Neural progenitor cell (in vitro differentiated cells): Measurements from ENCODE around the gene POGLUT2. TPM values are rescaled to one million over a fixed set of nuclear protein-coding genes. Genes with fewer than 3 reads are reported as not detected.

Source experiments
- DNase-seq: peaks from one replicate; pipeline ENCODE4 v3.0.0-alpha.2; 2016; ENCODE audit warnings: low spot score
- H2AFZ ChIP-seq: fragments of 200-600 bp; sonication (generic); replicated peaks from 2 replicates; pipeline ENCODE4 v1.6.1; 2016; ENCODE audit warnings: antibody characterized with exemption
- H3F3A ChIP-seq: fragments of 200-600 bp; sonication (generic); 2 replicates; pipeline ENCODE4 v1.6.1; 2016; ENCODE audit warnings: antibody characterized with exemption, low read depth
- H3K27ac ChIP-seq: fragments of 200-600 bp; sonication (generic); 2 replicates; pipeline ENCODE4 v1.5.1; 2016; ENCODE audit warnings: mild to moderate bottlenecking
- H3K27me3 ChIP-seq: fragments of 200-600 bp; sonication (generic); 2 replicates; pipeline ENCODE4 v1.6.1; 2016; ENCODE audit warnings: mild to moderate bottlenecking, moderate library complexity
- H3K36me3 ChIP-seq: fragments of 200-600 bp; sonication (generic); 2 replicates; pipeline ENCODE4 v1.5.1; 2016
- H3K4me1 ChIP-seq: fragments of 200-600 bp; sonication (generic); 2 replicates; pipeline ENCODE4 v1.6.1; 2016; ENCODE audit warnings: mixed run types
- H3K4me2 ChIP-seq: fragments of 200-600 bp; sonication (generic); 2 replicates; pipeline ENCODE4 v1.6.1; 2016
- H3K4me3 ChIP-seq: fragments of 200-600 bp; sonication (generic); 2 replicates; pipeline ENCODE4 v1.5.1; 2016
- H3K79me2 ChIP-seq: fragments of 200-600 bp; sonication (generic); 2 replicates; pipeline ENCODE4 v1.6.1; 2016; ENCODE audit warnings: low read depth
- H3K9ac ChIP-seq: fragments of 200-600 bp; sonication (generic); 2 replicates; pipeline ENCODE4 v1.6.1; 2016
- H3K9me3 ChIP-seq: fragments of 200-600 bp; sonication (generic); 2 replicates; pipeline ENCODE4 v1.5.1; 2016; ENCODE audit warnings: low read depth
- H4K20me1 ChIP-seq: fragments of 200-600 bp; sonication (generic); 2 replicates; pipeline ENCODE4 v1.6.1; 2016; ENCODE audit warnings: low read depth
- H3K27ac Mint-ChIP-seq: 3 replicates; pipeline ENCODE4 v1.8.0; 2021; ENCODE audit warnings: mixed read lengths
- H3K27me3 Mint-ChIP-seq: 2 replicates; pipeline ENCODE4 v1.8.0; 2022; ENCODE audit warnings: low read depth, mild to moderate bottlenecking, inconsistent platforms, moderate library complexity, mixed read lengths; ENCODE audit not compliant: insufficient read depth
- H3K36me3 Mint-ChIP-seq: 3 replicates; pipeline ENCODE4 v1.8.0; 2021; ENCODE audit warnings: mixed read lengths
- H3K4me1 Mint-ChIP-seq: 3 replicates; pipeline ENCODE4 v1.8.0; 2021; ENCODE audit warnings: mixed read lengths
- H3K4me3 Mint-ChIP-seq: 3 replicates; pipeline ENCODE4 v1.8.0; 2021; ENCODE audit warnings: mild to moderate bottlenecking, moderate library complexity, mixed read lengths
- H3K9me3 Mint-ChIP-seq: 3 replicates; pipeline ENCODE4 v1.8.0; 2020; ENCODE audit warnings: mixed read lengths
- EZH2 ChIP-seq: fragments of 200-600 bp; sonication (generic); IDR thresholded peaks from 2 replicates; pipeline ENCODE4 v1.6.1; 2017; ENCODE audit warnings: antibody characterized with exemption, mild to moderate bottlenecking, moderate library complexity
- EZH2phosphoT487 ChIP-seq: fragments of 200-600 bp; sonication (generic); IDR thresholded peaks from 2 replicates; pipeline ENCODE4 v1.6.1; 2017; ENCODE audit warnings: antibody characterized with exemption
- total RNA-seq: library from RNA; depleted of rRNA; stranded (reverse); fragments of >200 nt; gene quantifications from 2 replicates; pipeline ENCODE4 v1.2.3, GENCODE V29; 2015; ENCODE audit warnings: low replicate concordance
- TF ChIP-seq, protein P1 (sequence below): fragments of 200-600 bp; sonication (generic); IDR thresholded peaks from 2 replicates; pipeline ENCODE4 v1.5.1; 2017; ENCODE audit warnings: antibody characterized with exemption, mild to moderate bottlenecking

Gene POGLUT2
- total RNA-seq, 1 donor from 2014 or later, result 33.5 TPM

DNA sequence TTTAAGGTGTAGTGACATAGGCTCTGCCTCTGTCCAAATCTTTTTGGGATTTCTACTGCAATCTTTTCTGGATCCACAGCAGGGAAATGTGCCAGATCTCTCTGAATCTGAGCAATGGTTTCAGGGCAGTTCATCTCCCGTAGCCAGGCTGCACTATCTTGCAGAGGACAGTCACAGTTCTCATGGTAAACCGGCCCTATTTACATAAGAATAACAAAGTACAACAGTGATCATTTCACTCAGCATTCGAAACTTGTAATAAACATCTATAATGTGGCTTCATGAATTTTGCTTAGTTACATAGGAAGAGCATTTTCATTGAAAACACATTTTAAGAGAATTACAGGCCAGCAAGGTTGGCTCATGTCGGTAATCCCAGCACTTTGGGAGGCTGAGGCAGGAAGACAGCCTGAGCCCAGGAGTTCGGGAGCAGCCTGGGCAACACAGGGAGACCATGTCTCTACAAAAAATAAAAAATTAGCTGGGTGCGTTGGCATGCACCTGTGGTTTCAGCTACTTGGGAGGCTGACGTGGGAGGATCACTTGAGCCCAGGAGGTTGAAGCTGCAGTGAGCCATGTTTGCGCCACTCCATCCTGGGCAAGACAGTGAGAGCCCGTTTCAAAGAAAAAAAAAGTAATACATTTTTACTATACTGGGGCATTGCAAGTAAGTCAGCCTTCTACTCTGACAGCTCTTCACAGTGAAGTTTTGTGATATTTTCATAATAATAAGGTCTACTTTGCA, 5.0 kb downstream of the POGLUT2 start:
- H3K27me3 Mint-ChIP-seq, result peaks cover 4% of the 10 kb centered on the region
- Histone ChIP-seq H3K27ac (no peak overlapping the region), H3K9ac (no peak overlapping the region), H3K79me2 (peaks cover 6% of the 10 kb centered on the region), H2AFZ (no peak overlapping the region), H3K4me3 (no peak overlapping the region), H3K27me3 (peaks cover 12% of the 10 kb centered on the region), H3K4me2 (no peak overlapping the region), H3K36me3 (no peaks in the 10 kb centered on the region), H3F3A (no peaks in the 10 kb centered on the region), H4K20me1 (no peaks in the 10 kb centered on the region), H3K9me3 (no peaks in the 10 kb centered on the region), H3K4me1 (peaks cover 6% of the 10 kb centered on the region)
- H3K4me1 Mint-ChIP-seq, result peaks cover 12% of the 10 kb centered on the region
- no peak overlapping the region for H3K27ac Mint-ChIP-seq
- no peaks in the 10 kb centered on the region for H3K9me3 Mint-ChIP-seq
- peaks cover 8% of the 10 kb centered on the region for H3K36me3 Mint-ChIP-seq
- TF ChIP-seq, protein P1, sequence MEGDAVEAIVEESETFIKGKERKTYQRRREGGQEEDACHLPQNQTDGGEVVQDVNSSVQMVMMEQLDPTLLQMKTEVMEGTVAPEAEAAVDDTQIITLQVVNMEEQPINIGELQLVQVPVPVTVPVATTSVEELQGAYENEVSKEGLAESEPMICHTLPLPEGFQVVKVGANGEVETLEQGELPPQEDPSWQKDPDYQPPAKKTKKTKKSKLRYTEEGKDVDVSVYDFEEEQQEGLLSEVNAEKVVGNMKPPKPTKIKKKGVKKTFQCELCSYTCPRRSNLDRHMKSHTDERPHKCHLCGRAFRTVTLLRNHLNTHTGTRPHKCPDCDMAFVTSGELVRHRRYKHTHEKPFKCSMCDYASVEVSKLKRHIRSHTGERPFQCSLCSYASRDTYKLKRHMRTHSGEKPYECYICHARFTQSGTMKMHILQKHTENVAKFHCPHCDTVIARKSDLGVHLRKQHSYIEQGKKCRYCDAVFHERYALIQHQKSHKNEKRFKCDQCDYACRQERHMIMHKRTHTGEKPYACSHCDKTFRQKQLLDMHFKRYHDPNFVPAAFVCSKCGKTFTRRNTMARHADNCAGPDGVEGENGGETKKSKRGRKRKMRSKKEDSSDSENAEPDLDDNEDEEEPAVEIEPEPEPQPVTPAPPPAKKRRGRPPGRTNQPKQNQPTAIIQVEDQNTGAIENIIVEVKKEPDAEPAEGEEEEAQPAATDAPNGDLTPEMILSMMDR, result no peak
- no peak for TF ChIP-seq EZH2
- TF ChIP-seq EZH2phosphoT487, result no peak
- no peak overlapping the region for H3K4me3 Mint-ChIP-seq
- no peak for DNase-seq

DNA sequence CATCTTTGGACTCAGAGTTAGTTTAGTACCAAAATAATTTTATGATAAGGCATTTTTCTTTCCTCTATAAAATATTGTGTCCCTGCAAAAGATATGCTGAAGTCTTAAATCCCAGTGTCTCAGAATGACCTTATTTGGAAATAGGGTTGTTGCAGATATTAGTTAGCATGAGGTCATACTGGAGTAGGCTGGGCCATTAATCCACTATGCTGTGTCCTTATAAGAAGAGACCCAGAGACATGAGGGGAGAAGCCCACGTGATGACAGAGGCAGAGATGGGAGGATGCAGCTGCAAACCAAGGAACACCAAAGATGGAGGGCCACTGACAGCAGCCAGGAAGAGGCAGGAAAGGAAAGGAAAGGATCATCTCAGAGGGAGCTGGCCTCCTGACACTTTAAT, 6.4 kb downstream of the POGLUT2 start:
- peaks cover 2% of the 10 kb centered on the region for H3K27me3 Mint-ChIP-seq
- H3K9me3 Mint-ChIP-seq, result no peaks in the 10 kb centered on the region
- H3K36me3 Mint-ChIP-seq, result peaks cover 17% of the 10 kb centered on the region
- H3F3A ChIP-seq, result no peaks in the 10 kb centered on the region
- H3K27me3 ChIP-seq, result peaks cover under 1% of the 10 kb centered on the region
- DNase-seq, result no peak
- H3K4me3 ChIP-seq, result no peak overlapping the region
- peaks cover 1% of the 10 kb centered on the region for H3K79me2 ChIP-seq
- no peaks in the 10 kb centered on the region for H3K36me3 ChIP-seq
- TF ChIP-seq, protein P1, result no peak
- TF ChIP-seq EZH2phosphoT487 (no peak), EZH2 (no peak)
- no peak overlapping the region for H3K4me2 ChIP-seq
- H3K4me1 ChIP-seq, result no peaks in the 10 kb centered on the region
- H3K4me1 Mint-ChIP-seq, result peaks cover 5% of the 10 kb centered on the region
- no peaks in the 10 kb centered on the region for H3K9me3 ChIP-seq
- no peak overlapping the region for H3K27ac ChIP-seq
- no peak overlapping the region for H3K27ac Mint-ChIP-seq
- no peak overlapping the region for H3K4me3 Mint-ChIP-seq
- H4K20me1 ChIP-seq, result no peaks in the 10 kb centered on the region
- no peak overlapping the region for H2AFZ ChIP-seq
- no peak overlapping the region for H3K9ac ChIP-seq

DNA sequence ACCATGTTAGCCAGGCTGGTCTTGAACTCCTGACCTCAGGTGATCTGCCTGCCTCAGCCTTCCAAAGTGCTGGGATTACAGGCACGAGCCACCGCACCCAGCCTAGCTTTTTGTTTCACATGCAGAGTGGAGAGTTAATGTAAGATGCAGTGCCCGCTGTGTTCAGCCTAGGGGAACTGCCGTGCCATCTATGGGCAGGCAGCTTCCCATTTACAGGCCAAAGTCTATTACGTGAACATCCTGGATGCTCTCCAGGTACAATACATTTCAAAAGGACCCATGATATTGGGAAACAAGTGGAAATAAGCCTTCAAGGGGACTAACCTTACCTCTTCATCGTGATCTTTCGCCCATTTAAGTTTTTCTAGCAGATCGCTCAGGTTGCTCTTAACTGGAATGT, 10.1 kb downstream of the POGLUT2 start:
- no peak overlapping the region for H3K9ac ChIP-seq
- H3K9me3 ChIP-seq, result no peaks in the 10 kb centered on the region
- no peaks in the 10 kb centered on the region for H4K20me1 ChIP-seq
- H3K4me1 ChIP-seq, result no peaks in the 10 kb centered on the region
- peaks cover 22% of the 10 kb centered on the region for H3K36me3 Mint-ChIP-seq
- no peaks in the 10 kb centered on the region for H3K27me3 ChIP-seq
- no peaks in the 10 kb centered on the region for H3K27me3 Mint-ChIP-seq
- TF ChIP-seq, protein P1, result no peak
- TF ChIP-seq EZH2 (no peak), EZH2phosphoT487 (no peak)
- H3K27ac ChIP-seq, result no peak overlapping the region
- H3K4me3 Mint-ChIP-seq, result no peak overlapping the region
- no peak overlapping the region for H3K27ac Mint-ChIP-seq
- no peak for DNase-seq
- H3K9me3 Mint-ChIP-seq, result no peaks in the 10 kb centered on the region
- no peaks in the 10 kb centered on the region for H3K79me2 ChIP-seq
- no peaks in the 10 kb centered on the region for H3K4me1 Mint-ChIP-seq
- H3K4me2 ChIP-seq, result no peak overlapping the region
- H3K4me3 ChIP-seq, result no peak overlapping the region
- H3K36me3 ChIP-seq, result no peaks in the 10 kb centered on the region
- H2AFZ ChIP-seq, result no peak overlapping the region
- H3F3A ChIP-seq, result no peaks in the 10 kb centered on the region
